ENCODE data around the gene PCDHA5. TPM values are rescaled to one million over a fixed set of nuclear protein-coding genes. Genes with fewer than 3 reads are reported as not detected.

PCDHA5 gene
- total RNA-seq, 2 experiments from 2014 or later = not detected

- no peaks in the 10 kb centered on the region for H3K4me1 Mint-ChIP-seq
- no peak overlapping the region for H3K4me3 Mint-ChIP-seq
- no peak overlapping the region for H3K27ac Mint-ChIP-seq
- CTCF ChIA-PET = no interaction called here
- ATAC-seq (no peak), DNase-seq (no peak)
- no peaks in the 10 kb centered on the region for H3K36me3 Mint-ChIP-seq
- H3K9me3 Mint-ChIP-seq (ENCODE audit: low read depth) = peaks cover 8% of the 10 kb centered on the region
- H3K27me3 Mint-ChIP-seq = no peaks in the 10 kb centered on the region
Measured at GRCh38 chr5:140862441-140863295, 41.3 kb downstream of the PCDHA5 start.

DNA sequence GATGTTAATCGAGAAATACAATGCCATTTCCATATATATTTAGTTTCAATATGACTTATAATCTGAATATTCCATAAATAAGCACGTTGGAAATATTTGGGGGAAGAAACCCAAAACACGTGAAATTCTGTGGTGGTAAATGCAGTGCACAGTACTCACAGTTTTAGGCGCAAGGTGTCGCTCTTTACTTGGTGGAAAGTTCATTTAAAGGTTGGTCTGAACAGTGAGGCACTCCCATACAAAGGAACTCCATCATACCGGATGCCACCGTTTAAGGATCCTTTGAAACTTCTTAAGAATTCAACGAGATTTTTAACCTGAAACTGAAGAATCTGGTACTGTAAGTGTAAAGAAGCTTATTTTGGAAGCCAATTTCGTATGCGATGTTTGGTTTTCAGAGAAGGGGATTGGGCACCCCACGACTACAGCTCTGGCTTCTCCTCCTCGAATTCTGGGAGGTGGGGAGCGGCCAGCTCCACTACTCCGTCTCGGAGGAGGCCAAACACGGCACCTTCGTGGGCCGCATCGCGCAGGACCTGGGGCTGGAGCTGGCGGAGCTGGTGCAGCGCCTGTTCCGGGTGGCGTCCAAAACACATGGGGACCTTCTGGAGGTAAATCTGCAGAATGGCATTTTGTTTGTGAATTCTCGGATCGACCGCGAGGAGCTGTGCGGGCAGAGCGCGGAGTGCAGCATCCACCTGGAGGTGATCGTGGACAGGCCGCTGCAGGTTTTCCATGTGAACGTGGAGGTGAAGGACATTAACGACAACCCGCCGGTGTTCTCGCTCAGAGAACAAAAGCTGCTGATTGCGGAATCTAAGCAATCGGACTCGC is 47.5 kb downstream of the PCDHA5 start, which contains the start of gene PCDHA11:
Gene PCDHA11 (plus strand): TSS at position 237 of the 834 bp plus-strand sequence. CDS start 147 bp downstream, at position 384.
- CTCF ChIA-PET = no interaction called here
- Mint-ChIP-seq H3K27ac (no peak within 1 kb of the TSS), H3K27me3 (no peaks in the 10 kb centered on the region)

DNA sequence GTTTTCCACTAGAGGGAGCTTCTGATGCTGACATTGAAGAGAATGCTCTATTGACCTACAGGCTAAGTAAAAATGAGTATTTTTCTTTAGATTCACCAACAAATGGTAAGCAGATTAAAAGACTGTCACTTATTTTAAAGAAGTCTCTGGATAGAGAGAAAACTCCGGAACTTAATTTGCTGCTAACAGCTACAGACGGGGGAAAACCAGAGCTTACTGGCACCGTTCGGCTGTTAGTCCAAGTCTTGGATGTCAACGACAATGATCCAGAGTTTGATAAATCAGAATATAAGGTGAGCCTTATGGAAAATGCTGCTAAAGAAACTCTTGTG is 48.1 kb downstream of the PCDHA5 start:
- H3K4me3 Mint-ChIP-seq = no peak overlapping the region
- H3K4me1 Mint-ChIP-seq = no peaks in the 10 kb centered on the region
- no peak for ATAC-seq
- peaks cover 6% of the 10 kb centered on the region for H3K9me3 Mint-ChIP-seq (ENCODE audit: low read depth)
- H3K36me3 Mint-ChIP-seq = no peaks in the 10 kb centered on the region
- peaks cover 4% of the 10 kb centered on the region for H3K27me3 Mint-ChIP-seq
- CTCF ChIA-PET = no interaction called here
- no peak overlapping the region for H3K27ac Mint-ChIP-seq
- no peak for DNase-seq

More for the DNA sequence above, 47.5 kb downstream of the PCDHA5 start, which contains the start of gene PCDHA11:
- ATAC-seq (no peak), DNase-seq (no peak)
- no peak within 1 kb of the TSS for H3K4me3 Mint-ChIP-seq
- H3K4me1 Mint-ChIP-seq = no peaks in the 10 kb centered on the region
- H3K9me3 Mint-ChIP-seq (ENCODE audit: low read depth) = peaks cover 6% of the 10 kb centered on the region
- H3K36me3 Mint-ChIP-seq = no peaks in the 10 kb centered on the region

DNA sequence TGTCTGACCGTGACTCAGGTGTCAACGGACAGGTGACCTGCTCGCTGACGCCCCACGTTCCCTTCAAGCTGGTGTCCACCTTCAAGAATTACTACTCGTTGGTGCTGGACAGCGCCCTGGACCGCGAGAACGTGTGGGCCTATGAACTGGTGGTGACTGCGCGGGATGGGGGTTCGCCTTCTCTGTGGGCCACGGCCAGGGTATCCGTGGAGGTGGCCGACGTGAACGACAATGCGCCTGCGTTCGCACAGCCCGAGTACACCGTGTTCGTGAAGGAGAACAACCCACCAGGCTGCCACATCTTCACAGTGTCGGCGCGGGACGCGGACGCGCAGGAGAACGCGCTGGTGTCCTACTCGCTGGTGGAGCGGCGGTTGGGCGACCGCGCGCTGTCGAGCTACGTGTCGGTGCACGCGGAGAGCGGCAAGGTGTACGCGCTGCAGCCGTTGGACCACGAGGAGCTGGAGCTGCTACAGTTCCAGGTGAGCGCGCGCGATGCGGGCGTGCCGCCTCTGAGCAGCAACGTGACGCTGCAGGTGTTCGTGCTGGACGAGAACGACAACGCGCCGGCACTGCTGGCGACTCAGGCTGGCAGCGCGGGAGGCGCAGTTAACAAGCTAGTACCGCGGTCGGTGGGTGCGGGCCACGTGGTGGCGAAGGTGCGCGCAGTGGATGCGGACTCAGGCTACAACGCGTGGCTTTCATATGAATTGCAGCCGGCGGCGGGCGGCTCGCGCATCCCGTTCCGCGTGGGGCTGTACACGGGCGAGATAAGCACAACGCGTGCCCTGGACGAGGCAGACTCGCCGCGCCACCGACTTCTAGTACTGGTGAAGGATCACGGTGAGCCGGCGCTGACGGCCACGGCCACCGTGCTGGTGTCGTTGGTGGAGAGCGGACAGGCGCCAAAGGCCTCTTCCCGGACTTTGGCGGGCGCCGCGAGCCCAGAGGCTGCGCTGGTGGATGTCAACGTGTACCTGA is 49.1 kb downstream of the PCDHA5 start:
- Mint-ChIP-seq H3K27ac (no peak overlapping the region), H3K9me3 (ENCODE audit: low read depth) (peaks cover 6% of the 10 kb centered on the region), H3K4me1 (no peaks in the 10 kb centered on the region), H3K36me3 (no peaks in the 10 kb centered on the region), H3K4me3 (no peak overlapping the region), H3K27me3 (peaks cover 8% of the 10 kb centered on the region)
- DNase-seq = no peak
- no peak for ATAC-seq
- CTCF ChIA-PET = no interaction called here

Other genes starting within 250 kb of the PCDHA5 start
- under 1 TPM; 0.38 to 0.56 TPM for gene CD14, start 188.4 kb upstream of the PCDHA5 start, total RNA-seq
- gene TMCO6, start 182.2 kb upstream of the PCDHA5 start, total RNA-seq = 10 to 100 TPM; 33.1 to 35.3 TPM
- 10 to 100 TPM; 75.0 to 77.0 TPM for gene NDUFA2, start 174.0 kb upstream of the PCDHA5 start, total RNA-seq
- gene IK, start 173.8 kb upstream of the PCDHA5 start, total RNA-seq = 100 to 1,000 TPM; 102 to 113 TPM
- 10 to 100 TPM; 38.7 to 40.6 TPM for gene WDR55, start 156.7 kb upstream of the PCDHA5 start, total RNA-seq
- 1 to 10 TPM; 2.8 to 2.9 TPM for gene DND1, start 148.0 kb upstream of the PCDHA5 start, total RNA-seq
- 10 to 100 TPM; 75.9 to 93.9 TPM for gene HARS1, start 130.2 kb upstream of the PCDHA5 start, total RNA-seq
- gene HARS2, start 130.2 kb upstream of the PCDHA5 start, total RNA-seq = 10 to 100 TPM; 30.7 to 36.6 TPM
- 10 to 100 TPM; 45.0 to 58.6 TPM for gene ZMAT2, start 121.2 kb upstream of the PCDHA5 start, total RNA-seq
- gene PCDHA1, start 35.5 kb upstream of the PCDHA5 start, total RNA-seq = not detected
- gene PCDHA2, start 26.8 kb upstream of the PCDHA5 start, total RNA-seq = not detected
- not detected for gene PCDHA3, start 20.6 kb upstream of the PCDHA5 start, total RNA-seq
- not detected for gene PCDHA4, start 14.5 kb upstream of the PCDHA5 start, total RNA-seq
- gene PCDHA6, start 6.3 kb downstream of the PCDHA5 start, total RNA-seq = not detected
- gene PCDHA7, start 12.7 kb downstream of the PCDHA5 start, total RNA-seq = not detected
- gene PCDHA8, start 19.6 kb downstream of the PCDHA5 start, total RNA-seq = not detected
- gene PCDHA9, start 26.8 kb downstream of the PCDHA5 start, total RNA-seq = not detected
- not detected for gene PCDHA10, start 34.3 kb downstream of the PCDHA5 start, total RNA-seq
- not detected for gene PCDHA11, start 47.3 kb downstream of the PCDHA5 start, total RNA-seq
- gene PCDHA12, start 53.7 kb downstream of the PCDHA5 start, total RNA-seq = not detected
- gene PCDHA13, start 60.5 kb downstream of the PCDHA5 start, total RNA-seq = not detected
- not detected for gene PCDHAC1, start 104.7 kb downstream of the PCDHA5 start, total RNA-seq
- gene PCDHAC2, start 144.9 kb downstream of the PCDHA5 start, total RNA-seq = not detected
- gene PCDHB1, start 229.8 kb downstream of the PCDHA5 start, total RNA-seq = not detected

Data from activated CD8-positive, alpha-beta memory T cell treated with anti-CD3 and anti-CD28 coated beads, Interleukin-2, amount 10 ng/mL, durations not matched to agents 7 days and 5 days (primary cell).